Measurements from ENCODE around the gene SRGAP1. TPM values are rescaled to one million over a fixed set of nuclear protein-coding genes. Genes with fewer than 3 reads are reported as not detected.

Gene SRGAP1
- total RNA-seq, 6 donors from 2014 or later = 4.7 to 36.7 (median 14.0) TPM

GRCh38 chr12:64203036-64203435 lies 358.5 kb downstream of the SRGAP1 start:
- H3K36me3 ChIP-seq = no peaks in the 10 kb centered on the region
- DNase-seq (no peak), ATAC-seq (ENCODE audit: low FRiP score in 2 of 2) (no peak)
- no peaks in the 10 kb centered on the region for H3K4me1 ChIP-seq
- TF ChIP-seq POLR2AphosphoS5 (IDR thresholded peaks at IDR 0.05) = no peak
- no peak for TF ChIP-seq POLR2A (IDR thresholded peaks at IDR 0.05)
- TF ChIP-seq EP300 (IDR thresholded peaks at IDR 0.05) = no peak
- TF ChIP-seq CTCF (IDR thresholded peaks at IDR 0.05) = no peak
- no peak overlapping the region for H3K4me3 ChIP-seq
- no peaks in the 10 kb centered on the region for H3K27me3 ChIP-seq
- H3K27ac ChIP-seq = no peak overlapping the region
- 88 to 98% methylated on average over 5 of the region's 5 CpGs for WGBS, 2 donors
- H3K9me3 ChIP-seq = no peaks in the 10 kb centered on the region

- Histone ChIP-seq H3K4me1 (no peaks in the 10 kb centered on the region), H3K4me3 (no peak overlapping the region), H3K27me3 (no peaks in the 10 kb centered on the region), H3K9me3 (no peaks in the 10 kb centered on the region), H3K27ac (no peak overlapping the region), H3K36me3 (no peaks in the 10 kb centered on the region)
- no peak for TF ChIP-seq POLR2A (IDR thresholded peaks at IDR 0.05)
- TF ChIP-seq EP300 (IDR thresholded peaks at IDR 0.05) = no peak
- no peak for TF ChIP-seq CTCF (IDR thresholded peaks at IDR 0.05)
- TF ChIP-seq POLR2AphosphoS5 (IDR thresholded peaks at IDR 0.05) = no peak
- DNase-seq (no peak), ATAC-seq (ENCODE audit: low FRiP score in 2 of 2) (no peak)
- WGBS, 2 donors = 55 to 70% methylated on average over 7 of the region's 7 CpGs
These were observed 359.3 kb downstream of the SRGAP1 start for GRCh38 chr12:64203775-64204174.

- Histone ChIP-seq H3K4me3 (no peak overlapping the region), H3K27ac (no peak overlapping the region), H3K27me3 (no peaks in the 10 kb centered on the region), H3K9me3 (no peaks in the 10 kb centered on the region), H3K36me3 (peaks cover 0 to 5% (median 0%) of the 10 kb centered on the region in 4 donors), H3K4me1 (no peaks in the 10 kb centered on the region)
- ATAC-seq (ENCODE audit: low FRiP score in 2 of 2) = no peak
- no peak for TF ChIP-seq CTCF (IDR thresholded peaks at IDR 0.05)
- TF ChIP-seq EP300 (IDR thresholded peaks at IDR 0.05) = no peak
- no peak for TF ChIP-seq POLR2AphosphoS5 (IDR thresholded peaks at IDR 0.05)
- no peak for TF ChIP-seq POLR2A (IDR thresholded peaks at IDR 0.05)
- WGBS, 2 donors = 86 to 87% methylated on average over 2 of the region's 2 CpGs
- no peak for DNase-seq
These were observed 361.0 kb downstream of the SRGAP1 start for GRCh38 chr12:64205542-64205941.

GRCh38 chr12:64207453-64207852 lies 363.0 kb downstream of the SRGAP1 start:
- no peak overlapping the region for H3K27ac ChIP-seq
- 97 to 98% methylated on average over 2 of the region's 2 CpGs for WGBS, 2 donors
- no peaks in the 10 kb centered on the region for H3K9me3 ChIP-seq
- DNase-seq (no peak), ATAC-seq (ENCODE audit: low FRiP score in 2 of 2) (no peak)
- no peaks in the 10 kb centered on the region for H3K4me1 ChIP-seq
- no peak overlapping the region for H3K4me3 ChIP-seq
- no peaks in the 10 kb centered on the region for H3K27me3 ChIP-seq
- TF ChIP-seq POLR2AphosphoS5 (IDR thresholded peaks at IDR 0.05) = no peak
- no peak for TF ChIP-seq CTCF (IDR thresholded peaks at IDR 0.05)
- no peak for TF ChIP-seq EP300 (IDR thresholded peaks at IDR 0.05)
- no peak for TF ChIP-seq POLR2A (IDR thresholded peaks at IDR 0.05)
- peaks cover 0 to 5% (median 0%) of the 10 kb centered on the region in 4 donors for H3K36me3 ChIP-seq

Small RNA genes lying within 50 kb of the gene (small RNA-seq; reads per million reads assigned to genes)
- gene AC020611.1 (0 reads per million in 4 donors), gene RNU6-1009P (0 reads per million in 4 donors)

Other genes with a start within 250 kb of the SRGAP1 start
- gene DPY19L2, start 176.2 kb upstream of the SRGAP1 start, total RNA-seq = 1 to 10 TPM in 5 of 6 donors, under 1 TPM in 1; 0.97 to 7.9 (median 2.7) TPM
- 10 to 100 TPM in 5 of 6 donors, 1 to 10 TPM in 1; 5.2 to 15.4 (median 12.6) TPM for gene RXYLT1, start 64.8 kb upstream of the SRGAP1 start, total RNA-seq

All from upper lobe of left lung (tissue), 6 donors.